H1 (cell line): Measurements from ENCODE around the gene MRPL55.

Experiments
- CHD1 ChIP-seq: IDR thresholded peaks from 2 replicates; pipeline ENCODE4 v1.6.1; 2012; ENCODE audit warnings: low read depth, low read length, improper control_type of control experiment
- TF ChIP-seq, protein P1 (sequence below): IDR thresholded peaks from 2 replicates; pipeline ENCODE4 v1.6.1; 2011; ENCODE audit warnings: low read depth, mild to moderate bottlenecking, low read length; ENCODE audit not compliant: insufficient read depth
- TF ChIP-seq, protein P2 (sequence below), 3 experiments: IDR thresholded peaks; 1 replicate in 2 of 3; 2 replicates in 1 of 3; pipeline versions ENCODE4 v1.5.1 to v1.6.1; 2011; ENCODE audit warnings: low read length in 3 of 3, mild to moderate bottlenecking in 3 of 3, inconsistent platforms in 2 of 3, low read depth in 1 of 3, moderate library complexity in 1 of 3; ENCODE audit not compliant: insufficient read depth in 1 of 3; ENCODE audit errors: control extremely low read depth in 1 of 3

DNA sequence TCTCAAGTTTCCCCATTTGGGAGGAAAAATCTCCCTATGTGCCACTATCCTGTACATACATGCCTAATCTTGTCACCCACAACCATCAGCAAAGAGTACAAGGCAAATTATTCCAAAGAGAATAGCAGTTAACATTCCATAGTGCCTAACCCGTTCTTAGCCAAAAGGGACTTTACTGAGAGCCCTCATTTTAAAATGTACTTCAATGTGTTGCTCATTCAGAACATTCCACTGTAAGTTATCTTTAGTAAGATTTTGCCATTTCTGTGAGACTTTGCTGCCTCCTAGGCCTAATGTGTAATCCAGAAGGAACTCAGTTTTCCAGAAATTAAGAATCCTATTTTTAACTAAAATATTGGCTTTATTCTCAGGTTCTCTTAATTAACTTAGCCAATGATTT is 11.3 kb upstream of the MRPL55 start:
- TF ChIP-seq, protein P1, sequence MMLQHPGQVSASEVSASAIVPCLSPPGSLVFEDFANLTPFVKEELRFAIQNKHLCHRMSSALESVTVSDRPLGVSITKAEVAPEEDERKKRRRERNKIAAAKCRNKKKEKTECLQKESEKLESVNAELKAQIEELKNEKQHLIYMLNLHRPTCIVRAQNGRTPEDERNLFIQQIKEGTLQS = no peak
- no peak for TF ChIP-seq CHD1
- TF ChIP-seq, protein P2, sequence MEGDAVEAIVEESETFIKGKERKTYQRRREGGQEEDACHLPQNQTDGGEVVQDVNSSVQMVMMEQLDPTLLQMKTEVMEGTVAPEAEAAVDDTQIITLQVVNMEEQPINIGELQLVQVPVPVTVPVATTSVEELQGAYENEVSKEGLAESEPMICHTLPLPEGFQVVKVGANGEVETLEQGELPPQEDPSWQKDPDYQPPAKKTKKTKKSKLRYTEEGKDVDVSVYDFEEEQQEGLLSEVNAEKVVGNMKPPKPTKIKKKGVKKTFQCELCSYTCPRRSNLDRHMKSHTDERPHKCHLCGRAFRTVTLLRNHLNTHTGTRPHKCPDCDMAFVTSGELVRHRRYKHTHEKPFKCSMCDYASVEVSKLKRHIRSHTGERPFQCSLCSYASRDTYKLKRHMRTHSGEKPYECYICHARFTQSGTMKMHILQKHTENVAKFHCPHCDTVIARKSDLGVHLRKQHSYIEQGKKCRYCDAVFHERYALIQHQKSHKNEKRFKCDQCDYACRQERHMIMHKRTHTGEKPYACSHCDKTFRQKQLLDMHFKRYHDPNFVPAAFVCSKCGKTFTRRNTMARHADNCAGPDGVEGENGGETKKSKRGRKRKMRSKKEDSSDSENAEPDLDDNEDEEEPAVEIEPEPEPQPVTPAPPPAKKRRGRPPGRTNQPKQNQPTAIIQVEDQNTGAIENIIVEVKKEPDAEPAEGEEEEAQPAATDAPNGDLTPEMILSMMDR (IDR thresholded peaks at IDR 0.05; ENCODE audit: control extremely low read depth in 1 of 3, insufficient read depth in 1 of 3, low read depth in 1 of 3, low read length in 3 of 3) = no peak
